DOHH2 (cell line): ENCODE data around the gene MTF1.

Experiments
- H3F3A ChIP-seq: fragments of 200-600 bp; sonication (generic), shearing (Covaris generic); 2 replicates; pipeline ENCODE4 v1.6.0; 2016; ENCODE audit warnings: antibody characterized with exemption, mild to moderate bottlenecking; ENCODE audit not compliant: control insufficient read depth, insufficient read depth
- H3K27ac ChIP-seq: fragments of 200-600 bp; sonication (generic); 2 replicates; pipeline ENCODE4 v1.5.1; 2014; ENCODE audit warnings: low read depth, mild to moderate bottlenecking, low read length, moderate library complexity
- H3K27me3 ChIP-seq: fragments of 200-600 bp; sonication (generic); 2 replicates; pipeline ENCODE4 v1.6.1; 2014; ENCODE audit warnings: mild to moderate bottlenecking, low read length, mixed read lengths; ENCODE audit not compliant: control insufficient read depth
- H3K36me3 ChIP-seq: fragments of 200-600 bp; sonication (generic); 2 replicates; pipeline ENCODE4 v1.6.1; 2014; ENCODE audit warnings: mild to moderate bottlenecking, low read length, moderate library complexity, mixed read lengths; ENCODE audit not compliant: control insufficient read depth
- H3K4me1 ChIP-seq: fragments of 200-600 bp; sonication (generic); 2 replicates; pipeline ENCODE4 v1.6.1; 2014; ENCODE audit warnings: mild to moderate bottlenecking, low read length, mixed read lengths; ENCODE audit not compliant: control insufficient read depth
- H3K4me2 ChIP-seq: fragments of 200-600 bp; sonication (generic); 2 replicates; pipeline ENCODE4 v1.6.0; 2014; ENCODE audit warnings: mild to moderate bottlenecking, low read length, moderate library complexity
- H3K4me3 ChIP-seq: fragments of 200-600 bp; sonication (generic); 2 replicates; pipeline ENCODE4 v1.5.1; 2014; ENCODE audit warnings: mild to moderate bottlenecking, low read length, mixed read lengths
- H3K79me2 ChIP-seq: fragments of 200-600 bp; sonication (generic); 2 replicates; pipeline ENCODE4 v1.6.1; 2014; ENCODE audit warnings: mild to moderate bottlenecking, low read length, mixed read lengths; ENCODE audit not compliant: control insufficient read depth
- H3K9me2 ChIP-seq: fragments of 200-600 bp; sonication (generic); replicated peaks from 2 replicates; pipeline ENCODE4 v1.6.1; 2014; ENCODE audit warnings: mild to moderate bottlenecking, low read length, mixed read lengths; ENCODE audit not compliant: control insufficient read depth
- H3K9me3 ChIP-seq: fragments of 200-600 bp; sonication (generic); 2 replicates; pipeline ENCODE4 v1.6.1; 2014; ENCODE audit warnings: antibody characterized with exemption, low read length, mixed read lengths; ENCODE audit not compliant: control insufficient read depth, insufficient read depth
- H4K20me1 ChIP-seq: fragments of 200-600 bp; sonication (generic); 2 replicates; pipeline ENCODE4 v1.6.0; 2014; ENCODE audit warnings: low read depth, mild to moderate bottlenecking, antibody characterized with exemption, low read length, moderate library complexity; ENCODE audit not compliant: control insufficient read depth, insufficient read depth
- EZH2phosphoT487 ChIP-seq: fragments of 200-600 bp; sonication (generic); IDR thresholded peaks from 2 replicates; pipeline ENCODE4 v1.6.1; 2017; ENCODE audit warnings: borderline replicate concordance, mild to moderate bottlenecking, antibody characterized with exemption, low read length, moderate library complexity, mixed read lengths
- TF ChIP-seq, protein P1 (sequence below): fragments of 200-600 bp; sonication (generic); IDR thresholded peaks from one replicate; pipeline ENCODE4 v1.5.1; 2014; ENCODE audit warnings: antibody characterized with exemption, mild to moderate bottlenecking, low read depth, low read length; ENCODE audit not compliant: poor library complexity, severe bottlenecking

MTF1 gene

DNA sequence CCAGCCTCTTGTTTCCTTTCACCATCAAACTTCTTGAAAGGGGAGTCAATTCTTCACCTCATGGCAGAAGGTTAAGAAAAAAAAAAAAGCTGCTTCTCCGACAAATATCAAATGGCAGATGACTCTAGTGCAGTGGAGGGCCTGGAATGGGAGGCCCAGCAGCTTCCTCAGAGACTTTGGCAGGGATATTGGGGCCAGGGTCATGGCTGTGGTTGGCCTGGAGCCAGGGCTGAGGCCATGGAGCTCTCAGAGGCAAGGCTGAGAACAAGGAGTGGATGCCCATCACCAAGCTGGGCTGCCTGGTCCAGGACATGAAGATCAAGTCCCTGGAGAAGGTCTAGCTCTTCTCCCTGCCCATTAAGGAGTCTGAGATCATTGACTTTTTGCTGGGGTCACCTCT is 18.7 kb downstream of the MTF1 start:
- TF ChIP-seq, protein P1, sequence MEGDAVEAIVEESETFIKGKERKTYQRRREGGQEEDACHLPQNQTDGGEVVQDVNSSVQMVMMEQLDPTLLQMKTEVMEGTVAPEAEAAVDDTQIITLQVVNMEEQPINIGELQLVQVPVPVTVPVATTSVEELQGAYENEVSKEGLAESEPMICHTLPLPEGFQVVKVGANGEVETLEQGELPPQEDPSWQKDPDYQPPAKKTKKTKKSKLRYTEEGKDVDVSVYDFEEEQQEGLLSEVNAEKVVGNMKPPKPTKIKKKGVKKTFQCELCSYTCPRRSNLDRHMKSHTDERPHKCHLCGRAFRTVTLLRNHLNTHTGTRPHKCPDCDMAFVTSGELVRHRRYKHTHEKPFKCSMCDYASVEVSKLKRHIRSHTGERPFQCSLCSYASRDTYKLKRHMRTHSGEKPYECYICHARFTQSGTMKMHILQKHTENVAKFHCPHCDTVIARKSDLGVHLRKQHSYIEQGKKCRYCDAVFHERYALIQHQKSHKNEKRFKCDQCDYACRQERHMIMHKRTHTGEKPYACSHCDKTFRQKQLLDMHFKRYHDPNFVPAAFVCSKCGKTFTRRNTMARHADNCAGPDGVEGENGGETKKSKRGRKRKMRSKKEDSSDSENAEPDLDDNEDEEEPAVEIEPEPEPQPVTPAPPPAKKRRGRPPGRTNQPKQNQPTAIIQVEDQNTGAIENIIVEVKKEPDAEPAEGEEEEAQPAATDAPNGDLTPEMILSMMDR, result no peak
- TF ChIP-seq EZH2phosphoT487, result no peak

DNA sequence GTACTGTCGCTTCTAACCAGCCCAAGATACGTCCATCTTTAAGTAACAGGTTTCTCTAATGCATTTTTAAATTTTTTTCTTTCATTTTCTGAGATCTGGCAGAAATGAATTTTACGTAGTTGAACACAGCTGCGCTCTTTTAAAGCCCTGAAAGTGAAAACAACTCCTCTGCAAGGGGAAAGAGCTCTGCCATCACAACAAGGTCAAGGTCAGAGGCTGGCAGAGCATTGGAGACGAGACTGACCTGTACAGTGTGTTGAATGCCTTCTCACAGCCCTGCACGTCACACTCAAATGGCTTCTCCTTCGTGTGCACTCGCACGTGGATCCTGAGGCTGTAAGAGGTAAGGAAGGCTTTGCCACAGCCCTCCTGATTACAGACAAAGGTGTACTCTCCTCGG is 19.7 kb downstream of the MTF1 start:
- H3K36me3 ChIP-seq, result peaks cover 60% of the 10 kb centered on the region
- H3K9me2 ChIP-seq, result no peaks in the 10 kb centered on the region
- H3K27ac ChIP-seq, result no peak overlapping the region

More for the DNA sequence above, 18.7 kb downstream of the MTF1 start:
- Histone ChIP-seq H3K9me2 (no peaks in the 10 kb centered on the region), H3K27ac (no peak overlapping the region), H4K20me1 (no peaks in the 10 kb centered on the region; the same call in 1 of the 2 replicates), H3K79me2 (peaks cover 27% of the 10 kb centered on the region), H3K36me3 (peaks cover 58% of the 10 kb centered on the region), H3K4me1 (no peaks in the 10 kb centered on the region), H3K4me3 (no peak overlapping the region), H3F3A (no peaks in the 10 kb centered on the region), H3K4me2 (no peak overlapping the region), H3K27me3 (no peaks in the 10 kb centered on the region), H3K9me3 (no peaks in the 10 kb centered on the region)

GRCh38 chr1:37836788-37837187 is 22.6 kb downstream of the MTF1 start:
- H3F3A ChIP-seq, result no peaks in the 10 kb centered on the region
- H3K36me3 ChIP-seq, result peaks cover 75% of the 10 kb centered on the region
- H3K9me3 ChIP-seq, result no peaks in the 10 kb centered on the region
- H3K9me2 ChIP-seq, result no peaks in the 10 kb centered on the region
- no peak for TF ChIP-seq EZH2phosphoT487
- TF ChIP-seq, protein P1, result no peak
- H3K4me2 ChIP-seq, result no peak overlapping the region
- no peak overlapping the region for H3K4me3 ChIP-seq
- no peaks in the 10 kb centered on the region for H3K4me1 ChIP-seq
- H4K20me1 ChIP-seq, result no peaks in the 10 kb centered on the region
- H3K79me2 ChIP-seq, result no peaks in the 10 kb centered on the region; the same call in 1 of the 2 replicates
- no peaks in the 10 kb centered on the region for H3K27me3 ChIP-seq
- no peak overlapping the region for H3K27ac ChIP-seq

More for the DNA sequence above, 19.7 kb downstream of the MTF1 start:
- no peaks in the 10 kb centered on the region for H3F3A ChIP-seq
- peaks cover 16% of the 10 kb centered on the region for H3K79me2 ChIP-seq
- H3K9me3 ChIP-seq, result no peaks in the 10 kb centered on the region
- no peak overlapping the region for H3K4me2 ChIP-seq
- H3K4me1 ChIP-seq, result no peaks in the 10 kb centered on the region
- no peak for TF ChIP-seq EZH2phosphoT487
- TF ChIP-seq, protein P1, result no peak
- H3K4me3 ChIP-seq, result no peak overlapping the region
- no peaks in the 10 kb centered on the region for H3K27me3 ChIP-seq
- no peaks in the 10 kb centered on the region for H4K20me1 ChIP-seq
